T-helper 2 cell (primary cell): ENCODE data around the gene XPC.

ENCODE experiments used
- DNase-seq, 5 experiments: peaks; one replicate each; pipeline versions ENCODE4 v3.0.0 to v3.0.0-alpha.2; 2012 to 2022

Gene XPC

DNA sequence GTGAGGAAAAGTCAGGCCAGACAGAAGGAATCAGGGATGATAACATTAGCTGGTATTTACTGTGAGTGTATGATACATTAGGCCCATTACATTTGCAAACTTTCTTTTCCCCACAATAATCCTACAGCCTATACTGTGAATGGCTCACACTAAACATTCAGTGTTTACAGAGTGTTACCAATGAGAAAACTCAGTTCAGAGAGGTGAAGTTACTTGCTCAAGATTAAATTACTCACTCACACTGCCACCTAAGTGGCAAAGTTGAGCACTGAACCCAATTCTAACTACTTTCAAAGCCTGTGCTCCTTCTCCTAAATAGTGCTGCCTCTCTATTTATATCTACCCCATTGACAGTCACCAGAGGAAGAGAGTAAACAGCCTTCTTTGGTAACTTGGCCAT lies 8.5 kb downstream of the XPC start:
- no peak for DNase-seq

DNA sequence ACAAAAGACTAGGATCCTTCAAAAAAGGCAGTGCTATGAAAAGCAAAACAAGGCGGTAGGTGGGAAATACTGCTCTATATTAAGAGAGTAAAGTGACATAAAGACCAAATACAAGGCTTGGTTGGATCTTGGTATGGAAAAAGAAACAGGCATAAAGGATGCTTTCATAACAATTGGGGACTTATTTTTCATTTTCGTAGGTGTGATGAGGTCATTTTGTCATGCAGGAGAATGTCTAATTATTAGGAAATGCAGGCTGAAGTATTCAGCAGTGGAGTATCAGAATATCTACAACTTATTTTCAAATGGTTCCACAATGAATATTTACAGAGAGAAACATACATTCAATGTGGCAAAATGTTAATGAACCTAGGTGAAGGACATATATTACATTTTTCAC lies 9.0 kb downstream of the XPC start:
- DNase-seq, result no peak

DNA sequence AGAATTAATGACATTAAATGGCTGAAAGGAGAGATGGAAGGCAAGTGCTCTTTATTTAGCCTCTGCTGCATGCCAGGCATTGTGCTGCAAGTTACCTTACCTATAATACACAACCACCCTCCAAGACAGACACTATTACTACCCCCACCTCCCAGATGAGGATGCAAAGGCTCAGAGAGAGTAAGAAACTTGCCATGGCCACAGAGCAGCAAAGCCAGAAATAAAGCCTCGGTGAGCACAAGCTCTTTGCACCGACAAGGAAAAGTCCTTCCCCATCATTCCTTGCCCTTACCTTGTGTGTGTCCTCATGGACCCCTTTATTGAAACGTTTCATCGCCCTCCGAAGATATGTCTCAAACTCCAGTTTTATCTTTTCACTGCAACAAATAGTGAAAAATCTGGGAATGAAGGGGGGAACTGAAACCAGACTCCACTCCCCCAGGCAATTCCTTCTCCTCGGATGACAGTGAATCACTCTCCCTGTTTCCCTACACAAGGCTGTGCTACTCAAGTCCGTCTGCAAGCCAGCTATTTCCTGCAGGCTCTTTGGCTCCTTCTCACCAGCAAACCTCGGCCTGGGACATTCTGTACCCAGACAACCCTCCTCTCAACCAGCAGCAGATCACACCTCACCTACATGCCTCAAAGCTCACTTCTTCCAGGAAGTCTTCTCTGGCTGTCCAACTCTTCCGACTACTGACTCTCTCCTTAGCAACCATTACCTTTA lies 11.4 kb downstream of the XPC start:
- no peak for DNase-seq

DNA sequence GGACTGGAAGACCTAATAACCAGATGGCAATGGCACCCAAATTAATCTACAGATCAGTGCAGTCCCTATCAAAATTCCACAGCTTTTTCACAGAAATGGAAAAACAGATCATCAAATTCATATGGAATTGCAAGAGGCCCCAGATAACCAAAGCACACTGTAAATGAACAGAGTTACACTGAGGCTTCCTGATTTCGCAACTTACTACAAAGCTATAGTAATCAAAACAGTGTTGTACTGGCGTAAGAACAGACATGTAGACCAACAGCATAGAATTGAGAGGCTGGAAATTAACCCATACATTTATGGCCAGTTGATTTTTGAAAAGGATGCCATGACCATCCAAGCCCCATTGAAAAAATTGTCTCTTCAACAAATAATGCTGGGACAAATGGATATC lies 16.2 kb downstream of the XPC start:
- no peak for DNase-seq

DNA sequence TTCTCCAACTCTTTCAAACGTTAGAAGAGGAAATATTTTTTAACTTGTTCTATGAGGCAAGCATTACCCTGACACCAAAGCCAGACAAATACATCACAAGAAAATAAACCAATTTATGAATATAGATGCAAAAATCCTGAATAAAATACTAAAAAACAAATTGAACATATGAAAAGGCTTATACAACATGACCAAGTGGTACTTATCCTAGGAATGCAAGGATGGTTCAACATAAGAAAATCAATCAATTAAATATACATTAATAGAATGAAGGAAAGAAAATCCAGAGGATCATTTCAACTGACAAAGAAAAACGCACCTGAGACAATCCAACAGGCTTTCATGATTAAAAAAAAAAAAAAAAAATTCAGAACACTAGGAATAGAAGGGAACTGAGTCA lies 17.1 kb downstream of the XPC start:
- DNase-seq, result no peak

DNA sequence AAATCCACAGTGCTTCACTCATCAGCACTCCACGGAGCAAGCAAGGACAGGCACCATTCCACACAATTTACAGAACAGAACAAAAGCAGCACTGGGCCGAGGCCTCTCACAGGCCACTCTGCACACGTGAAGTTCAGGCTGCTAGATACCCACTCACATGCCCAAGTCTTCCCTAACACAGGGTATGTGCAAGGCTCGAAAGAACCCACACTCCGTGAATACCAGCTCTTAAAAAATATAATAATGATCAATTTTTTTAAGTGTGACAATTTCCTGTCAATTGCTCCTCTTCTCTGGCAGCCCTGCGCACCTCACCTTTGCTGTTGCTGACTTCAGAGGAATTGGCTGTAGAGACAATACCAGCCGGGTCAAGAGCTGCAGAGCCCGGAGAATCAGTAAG lies 19.0 kb downstream of the XPC start:
- no peak for DNase-seq

DNA sequence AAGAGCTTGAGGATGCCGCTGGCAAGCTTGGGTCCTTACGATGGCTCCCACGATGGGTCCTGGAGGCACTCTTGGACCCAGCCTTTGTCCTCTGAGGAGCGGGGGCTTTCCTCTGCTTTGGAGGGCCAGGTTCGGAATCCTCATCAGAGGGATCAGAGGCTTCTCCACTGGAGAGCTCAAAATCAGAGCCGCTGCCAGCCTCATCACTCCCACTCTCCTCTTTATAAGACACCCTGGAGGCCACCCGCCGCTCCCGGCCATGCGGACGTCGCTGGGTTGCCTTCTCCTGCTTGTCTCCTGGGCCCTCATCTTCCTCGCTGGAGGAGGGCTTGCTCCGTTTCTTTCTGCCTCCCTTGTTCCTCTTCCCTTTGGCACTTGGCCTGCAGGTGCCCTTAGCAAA lies 20.0 kb downstream of the XPC start:
- DNase-seq, result no peak

DNA sequence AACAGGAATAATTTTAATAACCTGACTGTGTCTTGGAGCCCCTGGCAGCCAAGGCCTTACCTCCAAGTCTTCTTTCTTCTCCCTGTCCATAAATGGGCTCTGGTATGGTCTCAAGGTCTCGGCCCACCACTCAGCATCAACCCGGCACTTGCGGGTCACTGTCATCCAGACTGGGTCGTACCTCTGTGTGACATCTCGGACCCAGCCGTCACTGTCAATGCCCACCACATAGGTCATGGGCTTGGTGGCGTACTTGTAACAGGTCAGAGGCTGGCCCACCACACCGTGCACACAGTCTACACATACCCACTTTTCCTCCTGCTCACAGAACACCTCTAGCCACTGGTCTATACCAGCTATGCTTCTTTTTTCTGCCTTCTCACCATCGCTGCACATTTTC lies 20.4 kb downstream of the XPC start:
- no peak for DNase-seq

DNA sequence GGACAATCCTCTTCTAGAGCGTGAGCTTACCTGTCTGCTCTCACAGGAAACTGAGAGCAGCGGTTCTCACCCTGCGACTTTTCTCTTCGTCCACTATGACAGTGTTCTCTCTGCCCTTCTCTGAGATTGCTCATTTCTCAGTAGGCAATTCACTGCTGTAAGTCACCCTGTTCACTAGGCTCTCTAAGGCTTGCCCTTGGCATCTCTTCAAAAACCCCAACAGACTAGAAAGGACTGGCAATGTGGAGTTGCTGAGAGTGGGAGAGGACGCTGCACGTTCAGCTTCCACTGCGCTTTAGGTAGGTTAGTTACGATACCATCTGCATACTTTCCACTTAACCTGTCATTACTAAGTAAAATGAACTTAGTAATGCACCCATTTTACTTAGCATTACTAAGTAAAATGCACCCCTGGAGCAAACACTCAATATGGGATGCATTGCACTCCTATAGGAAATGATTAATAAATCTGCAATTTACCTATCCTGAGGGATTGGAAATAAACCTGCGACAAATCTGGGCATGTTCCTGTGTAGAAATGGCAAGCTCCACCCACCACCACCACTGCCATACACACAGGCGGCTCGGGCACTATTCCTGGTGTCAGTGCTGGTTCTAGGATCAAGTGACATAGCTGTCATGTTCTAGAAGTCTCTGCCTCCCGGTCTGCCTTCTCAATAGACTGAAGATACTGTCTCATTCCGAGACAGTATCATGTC lies 21.4 kb downstream of the XPC start:
- no peak for DNase-seq

DNA sequence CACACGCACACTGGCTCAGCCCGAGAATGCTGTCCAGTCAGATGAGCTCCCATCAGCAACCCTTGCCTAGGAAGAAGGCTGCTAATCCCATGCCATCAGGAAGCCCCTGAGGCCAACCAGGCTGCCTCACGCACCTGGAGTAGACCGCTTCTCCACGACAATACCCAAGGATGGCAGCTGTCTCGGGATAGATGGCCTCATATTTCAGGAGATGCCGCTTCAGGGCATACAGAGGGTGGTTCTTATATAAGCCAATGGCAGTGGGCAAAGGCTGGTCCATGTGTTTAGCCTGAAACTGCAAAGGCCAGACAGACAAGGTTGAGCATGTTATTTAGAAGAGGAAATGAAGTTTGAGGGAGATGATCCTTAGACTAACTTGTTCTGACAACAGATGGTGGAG lies 22.2 kb downstream of the XPC start:
- DNase-seq, result no peak

DNA sequence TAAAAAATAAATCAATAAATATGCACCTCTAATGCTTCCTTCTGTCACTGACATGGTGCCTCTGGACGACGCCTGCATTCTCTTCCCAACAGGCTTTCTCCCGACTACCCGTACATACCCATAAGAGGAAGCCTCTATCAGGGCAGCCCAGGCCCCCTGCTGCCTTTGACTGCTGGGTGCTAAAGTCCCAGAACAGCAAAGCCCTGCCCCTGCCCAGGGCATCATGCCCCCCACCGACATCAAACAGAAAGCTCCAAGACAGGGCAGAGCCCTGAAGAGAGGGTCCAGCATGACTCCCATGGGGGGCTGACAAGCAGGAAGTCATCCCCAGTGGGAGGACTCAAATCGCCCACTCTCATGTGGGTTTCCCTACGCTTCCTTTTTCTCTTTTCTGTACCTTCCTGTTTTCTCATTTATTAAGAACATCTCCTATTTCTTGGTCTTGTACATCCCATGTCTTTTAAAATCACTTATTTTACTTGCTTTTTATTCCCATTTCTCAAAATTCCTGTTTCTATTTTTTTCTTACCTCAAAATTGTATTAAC lies 23.4 kb downstream of the XPC start:
- DNase-seq, result no peak

DNA sequence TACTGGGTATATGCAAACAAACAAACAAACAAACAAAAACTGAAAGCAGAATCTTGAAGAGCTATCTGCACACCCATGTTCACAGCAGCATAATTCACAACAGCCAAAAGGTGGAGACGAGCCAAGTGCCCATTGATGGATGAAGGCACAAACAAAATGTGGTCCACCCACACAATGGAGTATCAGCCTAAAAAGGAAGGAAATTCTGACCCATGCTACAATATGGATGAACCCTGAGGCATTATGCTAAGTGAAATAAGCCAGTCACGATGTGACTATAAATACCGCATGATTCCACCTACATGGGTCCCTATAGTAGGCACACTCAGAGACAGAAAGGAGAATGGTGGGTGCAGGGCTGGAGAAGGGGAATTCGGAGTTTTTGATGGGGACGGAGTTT lies 24.1 kb downstream of the XPC start:
- no peak for DNase-seq

DNA sequence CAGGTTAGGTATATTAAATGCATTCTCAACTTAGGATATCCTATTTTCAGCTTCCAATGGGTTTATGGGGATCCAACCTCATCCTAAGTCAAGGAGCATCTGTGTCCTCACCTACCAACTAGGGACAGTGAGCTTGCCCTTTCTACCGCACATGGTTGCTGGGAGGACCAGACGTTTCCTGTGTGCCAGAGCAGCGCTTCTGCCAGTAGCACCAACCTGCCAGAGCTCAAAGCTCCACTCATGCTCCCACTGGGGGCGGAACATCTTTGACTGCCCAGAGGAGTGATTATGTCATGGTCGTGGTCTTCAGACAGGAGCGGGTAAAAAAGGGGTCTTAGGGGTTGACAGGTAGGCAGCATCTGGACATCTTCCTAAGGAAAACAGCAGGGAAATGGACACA lies 24.7 kb downstream of the XPC start:
- DNase-seq, result no peak

DNA sequence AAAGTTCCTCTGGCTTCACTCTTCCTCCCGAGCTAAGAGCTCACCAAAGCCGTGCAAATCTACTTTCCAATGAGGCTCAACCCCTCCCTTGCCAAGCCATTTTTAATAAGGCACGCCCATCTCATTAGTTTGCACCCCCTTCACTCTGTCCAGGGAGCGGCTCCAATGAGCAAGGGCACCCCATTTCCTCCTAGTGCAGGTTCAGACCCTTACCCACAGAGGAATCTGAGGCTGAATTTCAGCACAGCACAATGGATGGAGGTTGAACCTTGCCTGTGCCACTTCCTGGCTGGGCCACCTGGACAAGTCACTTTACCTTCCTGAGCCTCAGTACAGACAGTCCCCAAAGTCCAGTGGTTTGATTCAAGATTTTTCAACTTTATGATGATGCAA lies 25.4 kb downstream of the XPC start:
- no peak for DNase-seq

DNA sequence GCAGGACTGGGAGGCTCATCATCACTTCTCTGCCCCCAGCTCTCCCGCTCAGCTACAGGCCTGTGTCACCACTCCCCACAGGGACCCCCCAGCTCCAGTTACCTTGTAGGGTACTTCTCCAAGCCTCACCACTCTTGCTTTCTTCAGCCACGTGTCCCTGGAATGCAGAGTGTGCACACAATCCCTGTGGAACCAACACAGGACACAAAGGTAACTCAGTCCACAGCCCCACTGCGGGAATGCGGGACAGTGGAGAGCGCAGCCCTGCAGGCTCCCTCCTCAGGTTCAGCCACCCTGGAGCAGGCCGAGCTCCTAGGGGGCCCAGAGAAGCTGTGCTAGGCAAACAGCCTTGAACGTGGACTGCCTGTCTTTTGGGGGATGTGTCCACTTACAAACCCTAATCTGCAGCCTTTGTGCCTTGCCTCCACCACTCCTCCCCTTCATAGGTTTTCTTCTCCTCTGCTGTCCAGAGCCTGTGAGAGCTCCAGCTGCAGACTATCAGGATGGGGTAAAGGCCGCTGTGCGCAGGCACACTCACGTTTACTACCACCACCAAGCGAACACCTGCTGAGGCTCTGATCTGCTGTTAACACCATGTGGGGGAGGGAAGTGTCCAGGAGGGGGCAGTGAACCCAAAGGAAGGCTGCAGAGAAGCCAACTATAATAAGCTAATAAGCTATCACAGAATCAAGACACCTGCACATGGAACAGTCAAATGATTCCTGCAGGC lies 26.0 kb downstream of the XPC start:
- no peak for DNase-seq

DNA sequence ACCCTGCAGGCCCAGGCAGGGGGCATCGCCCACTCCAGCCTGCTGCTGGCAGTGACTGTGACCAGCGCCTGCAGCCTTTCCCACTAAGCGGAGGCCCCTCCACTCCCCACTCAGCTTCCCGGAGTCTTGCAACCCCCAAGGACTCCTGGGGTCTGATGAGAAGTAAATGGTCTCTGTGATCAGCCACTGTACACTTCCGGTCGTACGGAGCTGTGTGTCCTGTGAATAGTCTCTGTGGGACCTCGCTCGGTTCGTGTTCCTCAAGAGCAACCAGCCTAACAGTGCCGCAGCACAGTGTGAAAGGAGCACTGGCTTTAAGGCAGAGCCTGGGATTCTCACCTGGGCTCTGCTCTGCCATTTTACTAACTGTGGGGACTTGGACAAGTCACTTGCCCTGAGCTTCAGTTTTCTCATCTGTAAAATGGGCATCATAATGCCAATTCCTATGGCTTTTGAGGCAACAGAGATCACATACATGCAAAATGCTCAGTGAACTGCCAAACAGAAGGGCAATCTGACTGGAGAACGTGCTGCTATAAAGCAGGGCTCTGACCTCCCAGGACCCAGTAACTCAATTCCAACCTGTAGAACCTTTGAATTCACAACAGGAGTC lies 26.8 kb downstream of the XPC start:
- no peak for DNase-seq

DNA sequence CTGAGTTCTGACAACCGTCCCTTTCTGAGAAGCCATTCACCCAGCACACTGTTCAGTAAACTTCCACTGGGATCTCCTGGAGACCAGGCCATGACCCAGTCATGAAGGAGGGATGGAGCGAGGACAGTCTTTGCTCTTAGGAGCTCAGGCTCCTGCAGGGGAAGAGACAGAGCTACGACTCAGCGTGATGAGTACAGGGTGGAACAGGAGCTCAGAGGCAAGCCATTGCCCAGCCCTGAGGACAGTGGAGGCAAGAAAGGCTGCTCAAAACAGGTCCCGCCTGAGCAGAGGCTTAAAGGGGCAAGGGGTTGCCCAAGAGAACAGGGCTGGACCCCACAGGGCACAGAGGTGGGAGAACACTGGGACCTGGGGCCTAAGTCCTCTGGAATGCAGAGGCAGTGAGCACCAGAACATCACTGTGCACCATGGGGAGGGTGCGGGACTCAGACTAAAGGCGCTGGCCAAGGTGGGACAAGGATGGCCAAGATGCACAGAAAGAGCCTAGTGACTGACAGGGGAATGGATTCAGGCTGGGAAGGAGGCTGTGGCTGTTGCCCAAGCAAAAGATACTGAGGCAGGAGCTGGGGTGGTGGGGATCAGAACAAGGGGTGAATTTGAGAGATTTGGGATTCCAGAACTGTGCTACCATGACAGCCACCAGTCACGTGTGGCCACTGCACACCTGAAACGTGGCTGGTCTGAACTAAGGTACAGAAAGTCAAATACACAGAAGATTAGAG lies 27.7 kb downstream of the XPC start:
- DNase-seq, result no peak

DNA sequence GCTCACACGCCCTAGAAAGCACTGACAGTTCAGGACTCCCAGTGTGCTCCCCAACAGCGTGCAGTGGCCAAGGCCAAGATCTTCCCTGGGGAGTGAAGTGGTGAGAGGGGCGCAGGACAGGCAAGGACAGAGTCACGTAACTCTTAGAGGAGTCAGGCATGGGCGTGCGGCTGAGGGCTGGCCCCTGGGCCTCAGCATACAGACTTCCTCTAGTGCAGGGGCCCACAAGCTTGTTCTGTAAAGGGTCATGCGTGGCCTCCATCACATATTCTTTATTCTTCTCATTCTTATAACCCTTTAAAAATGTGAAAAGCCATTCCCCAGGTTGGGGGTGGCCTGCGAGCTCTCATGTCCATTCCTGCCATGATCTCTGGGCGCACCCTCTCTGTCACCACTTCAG lies 28.3 kb downstream of the XPC start:
- DNase-seq, result no peak

DNA sequence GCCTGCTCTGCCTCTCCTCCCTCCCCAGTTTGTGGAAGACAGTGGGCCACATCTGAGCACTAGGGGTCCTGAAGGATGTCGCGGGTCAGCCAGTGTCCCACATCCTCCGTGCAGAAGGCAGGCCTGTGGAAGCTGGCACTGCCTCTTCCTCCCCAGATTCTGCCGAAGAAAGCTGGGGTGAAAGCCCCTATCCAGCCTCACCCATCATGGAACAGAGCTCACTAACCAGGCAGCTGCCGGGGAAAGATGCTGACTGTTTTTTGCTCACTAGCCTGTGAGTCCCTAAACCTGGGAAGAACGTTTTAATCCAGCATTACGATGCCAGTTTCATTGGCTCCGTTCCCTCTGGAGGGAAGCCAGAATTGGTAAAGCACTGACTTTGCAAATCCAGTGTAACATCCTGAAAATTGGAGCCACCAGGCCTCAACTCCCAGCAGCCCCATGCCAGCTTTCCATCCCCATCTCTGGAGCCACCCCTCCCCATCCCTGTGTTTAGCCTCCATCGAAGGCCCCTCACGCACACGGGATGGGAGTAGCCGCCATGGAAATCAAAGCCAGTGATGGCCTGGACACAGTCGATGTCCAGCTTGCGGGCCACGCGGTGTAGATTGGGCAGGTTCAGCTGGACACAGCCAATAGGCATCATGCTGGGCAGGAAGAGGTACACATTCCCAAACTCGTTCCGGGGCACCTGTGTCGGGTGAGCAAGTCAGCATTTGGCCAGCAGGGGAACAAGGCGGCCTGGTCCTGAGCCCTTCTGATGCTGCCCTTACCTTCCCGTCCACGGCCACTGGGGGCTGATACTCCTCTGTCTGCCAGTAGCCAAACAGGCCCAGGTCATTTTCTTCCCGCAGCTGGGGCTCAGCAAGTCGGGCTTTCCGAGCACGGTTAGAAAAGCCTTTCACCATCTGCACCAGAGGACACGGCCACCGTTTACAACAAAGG lies 30.1 kb downstream of the XPC start:
- DNase-seq, result no peak

DNA sequence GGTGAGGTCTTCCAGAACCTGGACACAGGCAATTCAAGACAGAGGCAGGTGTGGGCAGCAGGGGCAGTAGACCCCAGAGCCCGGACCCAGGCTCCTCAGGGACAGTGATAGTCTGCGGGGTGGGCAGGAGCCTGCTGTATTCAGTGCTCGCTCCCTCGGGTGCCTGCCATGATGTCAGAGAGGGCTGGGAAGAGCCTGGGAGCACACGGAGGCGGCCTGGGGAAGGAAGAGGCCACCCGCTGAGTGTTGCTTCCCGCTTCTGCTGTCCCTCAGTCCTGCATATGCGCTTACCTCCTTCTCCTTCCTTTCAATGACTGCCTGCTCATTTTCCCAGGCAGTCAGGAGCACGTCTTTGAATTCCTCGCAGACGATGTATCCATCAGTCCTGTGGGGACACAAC lies 30.8 kb downstream of the XPC start:
- no peak for DNase-seq

DNA sequence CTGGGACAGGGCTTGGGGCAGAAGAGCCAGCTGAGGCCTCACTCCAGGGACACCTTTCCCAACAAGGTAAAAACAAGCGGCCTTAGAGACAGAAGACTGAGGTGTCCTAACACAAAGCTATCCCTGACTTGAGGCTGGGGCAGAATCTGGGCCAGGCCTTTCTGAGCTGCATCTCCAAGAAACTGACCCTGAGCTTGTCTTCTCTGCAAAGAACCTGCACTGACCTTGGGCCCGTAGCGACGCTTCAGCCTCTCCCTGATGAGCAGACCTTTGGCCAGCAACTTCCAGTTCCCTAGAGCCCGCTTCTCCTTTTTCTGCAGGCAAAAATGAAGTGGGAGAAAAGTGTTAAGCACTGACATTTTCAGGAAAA lies 31.4 kb downstream of the XPC start:
- no peak for DNase-seq
